NCI-H446 treated with DMSO at 0.1 percent for 48 hours (cell line): ENCODE data around the gene P2RY8.
"Not testable (repeated sequence)": the region's sequence is repeated elsewhere in the genome, so short reads cannot be mapped to it uniquely, and the experiment has no call there.

ENCODE experiments used
- DNase-seq: peaks from one replicate; lab custom pipeline; 2025; lab: John Stamatoyannopoulos, UW

Gene P2RY8

DNA sequence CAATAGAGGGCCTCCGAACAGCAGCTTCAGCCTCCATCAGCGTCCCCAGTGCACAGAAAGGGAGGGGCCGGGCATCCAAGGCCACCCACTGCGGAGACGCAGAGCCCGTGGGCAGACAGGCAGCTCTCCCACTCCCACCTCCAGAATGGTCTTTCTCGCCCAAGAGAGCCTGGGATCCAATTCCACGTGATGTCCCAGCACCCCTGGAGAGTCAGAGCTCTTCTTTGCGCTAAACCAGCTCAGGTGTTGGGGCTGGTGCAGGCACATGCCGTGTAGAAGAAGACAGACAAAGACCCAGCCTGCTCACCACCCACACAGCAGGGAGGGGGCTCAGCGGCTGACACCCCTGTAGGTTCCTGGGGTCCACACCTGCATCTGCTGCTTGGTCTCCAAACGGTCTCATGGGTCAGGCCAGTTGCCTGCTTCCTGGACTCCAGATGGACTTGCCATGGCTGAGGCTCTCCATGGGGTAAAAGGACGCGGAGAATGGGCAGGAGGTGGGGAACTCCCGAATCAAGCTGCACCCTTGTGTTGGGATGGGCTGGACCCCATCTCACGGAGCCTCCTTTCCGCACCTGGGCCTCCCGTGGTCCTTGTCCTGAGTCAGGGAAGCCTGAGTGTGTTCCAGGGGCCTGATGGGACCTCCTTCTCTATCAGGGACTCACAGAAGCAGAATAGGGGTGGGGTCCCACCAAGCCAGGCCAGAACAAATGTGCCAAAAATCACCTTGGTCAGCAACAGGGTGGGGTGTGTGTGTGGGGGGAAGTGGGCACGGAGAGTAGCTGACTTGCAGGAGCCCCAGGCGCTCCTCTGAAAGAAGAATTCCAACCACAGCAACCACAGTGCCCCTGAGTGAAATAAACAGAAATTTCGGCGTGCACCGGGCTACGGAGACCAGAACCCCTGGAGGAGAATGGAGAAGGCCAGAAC, 72.7 kb downstream of the P2RY8 start:
- no peak for DNase-seq

DNA sequence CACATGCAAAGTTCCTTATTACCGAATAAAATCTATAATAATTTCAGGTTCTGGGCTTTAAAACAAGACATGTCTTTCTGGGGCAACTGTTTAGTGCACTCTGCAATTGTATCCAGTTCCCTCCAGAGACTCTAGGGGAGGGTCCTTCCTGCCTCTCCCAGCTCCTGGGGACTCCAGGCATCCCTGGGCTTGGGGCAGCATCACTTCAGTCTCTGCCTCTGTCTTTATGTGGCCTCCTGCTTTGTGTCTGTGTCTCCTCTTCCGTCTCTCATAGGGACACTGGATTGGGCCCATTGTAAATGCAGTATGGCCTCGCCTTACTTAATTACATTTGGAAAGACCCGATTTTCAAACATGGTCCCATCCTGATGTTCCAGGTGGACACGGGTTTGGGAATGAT, 73.4 kb downstream of the P2RY8 start:
- DNase-seq: no peak

DNA sequence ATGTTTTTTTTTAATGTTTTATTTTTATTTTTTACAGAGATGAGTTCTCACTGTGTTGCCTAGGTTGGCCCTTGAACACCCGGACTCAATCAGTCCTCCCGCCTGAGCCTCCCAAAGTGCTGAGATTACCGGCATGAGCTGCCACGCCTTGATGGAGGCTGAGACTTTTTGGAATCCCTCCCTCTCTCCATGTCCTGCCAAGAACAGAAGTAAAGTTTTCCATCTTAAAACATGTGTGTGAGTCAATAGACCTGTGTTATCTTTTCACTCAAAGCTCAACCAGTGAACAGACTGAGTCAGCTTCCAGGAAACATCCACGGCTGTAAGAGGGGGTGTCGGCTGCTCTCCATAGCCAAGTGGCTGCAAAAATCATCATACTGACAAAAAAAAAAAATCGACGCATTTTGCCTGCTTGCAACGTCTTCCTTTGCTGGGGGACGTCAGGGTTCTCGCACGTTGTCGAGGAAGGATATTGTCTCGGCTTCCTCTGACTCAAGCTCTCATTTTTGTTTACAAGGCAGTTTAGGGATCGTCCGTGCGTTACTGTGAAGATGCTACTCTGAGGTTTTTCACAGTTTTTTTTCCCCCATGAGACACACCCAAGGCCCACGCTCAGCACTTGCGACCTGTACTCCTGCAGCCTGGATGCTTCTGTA, 74.3 kb downstream of the P2RY8 start:
- DNase-seq: no peak

DNA sequence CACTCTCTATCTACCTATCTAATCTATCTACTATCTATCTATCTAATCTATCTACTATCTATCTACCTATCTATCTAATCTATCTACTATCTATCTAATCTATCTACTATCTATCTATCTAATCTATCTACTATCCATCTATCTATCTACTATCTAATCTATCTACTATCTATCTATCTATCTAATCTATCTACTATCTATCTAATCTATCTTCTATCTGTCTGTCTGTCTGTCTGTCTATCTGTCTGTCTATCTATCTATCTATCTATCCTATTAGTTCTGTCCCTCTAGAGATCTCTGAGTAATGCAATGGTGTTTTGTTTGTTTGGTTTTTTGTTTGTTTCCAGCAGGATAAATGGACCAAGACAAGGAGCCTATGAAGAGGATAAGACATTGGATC, 74.9 kb downstream of the P2RY8 start:
- DNase-seq: no peak

DNA sequence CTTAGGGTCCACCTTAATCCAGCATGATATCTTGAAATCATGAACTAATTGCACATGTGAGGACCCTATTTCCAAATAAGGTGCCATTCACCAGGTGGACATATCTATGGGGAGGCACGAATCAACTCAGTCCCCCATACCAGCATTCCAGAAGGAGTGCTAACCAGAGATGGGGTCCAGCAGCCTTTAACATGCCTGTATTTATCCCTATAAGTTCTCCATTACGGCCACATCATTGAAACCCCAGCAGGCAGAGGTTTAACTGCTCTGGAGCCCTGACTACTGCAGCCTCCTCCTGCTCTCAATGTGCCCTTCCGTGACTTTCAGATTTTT, 81.1 kb downstream of the P2RY8 start:
- no peak for DNase-seq

DNA sequence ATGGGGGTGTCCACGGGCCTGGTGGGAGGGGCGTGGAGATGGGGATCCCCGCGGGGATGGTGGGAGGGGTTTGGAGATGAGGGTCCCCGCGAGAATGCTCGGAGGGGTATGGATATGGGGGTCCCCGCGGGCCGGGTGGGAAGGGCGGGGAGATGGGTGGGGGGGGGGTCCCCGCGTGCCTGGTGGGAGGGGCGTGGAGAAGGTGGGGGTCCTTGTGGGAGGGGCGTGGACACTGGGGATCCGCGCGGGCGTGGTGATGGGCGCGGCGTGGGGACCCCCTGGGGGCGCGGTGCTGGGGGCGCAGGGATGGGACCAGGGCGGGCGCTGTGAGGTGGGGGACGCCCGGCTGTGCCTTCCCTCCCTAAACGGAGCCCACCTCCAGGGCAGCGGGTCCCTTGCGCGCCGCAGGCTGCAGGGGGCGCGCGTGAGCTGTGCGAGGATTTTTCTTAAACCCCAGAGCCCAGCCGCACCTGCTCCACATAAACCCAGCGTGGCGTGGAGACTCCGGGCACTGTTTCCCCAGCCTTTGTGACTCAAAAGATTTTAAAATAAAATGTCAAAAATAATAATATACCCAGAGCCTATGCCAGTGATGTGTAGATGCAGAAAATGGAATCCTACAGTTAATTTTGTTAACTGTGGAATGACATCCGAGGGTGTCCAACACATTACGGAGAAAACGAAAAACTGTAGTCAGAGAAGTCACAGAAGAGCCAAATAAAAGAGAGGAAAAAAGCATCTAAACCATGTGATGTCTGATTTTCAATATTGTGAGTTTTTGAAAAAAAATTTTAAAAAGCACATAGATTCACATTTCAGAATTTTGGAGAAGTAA, 82.8 kb downstream of the P2RY8 start:
- no peak for DNase-seq

DNA sequence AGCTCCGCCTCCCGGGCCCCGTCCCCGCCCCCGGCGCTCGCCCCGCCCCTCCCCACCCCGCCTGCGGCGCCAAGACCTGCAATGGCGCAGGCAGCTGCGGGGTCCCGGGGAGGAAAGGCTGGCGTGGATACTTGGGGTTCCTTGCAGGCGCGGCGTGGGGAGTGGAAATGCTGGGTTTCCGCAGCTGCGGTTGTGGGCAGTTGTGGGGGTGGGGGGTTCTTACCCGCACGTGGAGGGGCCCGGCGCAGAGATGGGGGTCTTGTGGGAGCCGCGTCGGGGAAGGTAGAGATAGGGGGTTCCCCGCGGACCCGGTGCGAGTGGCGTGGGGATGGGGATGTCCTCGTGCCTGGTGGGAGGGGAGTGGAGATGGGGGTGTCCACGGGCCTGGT, 83.6 kb downstream of the P2RY8 start:
- no peak for DNase-seq

DNA sequence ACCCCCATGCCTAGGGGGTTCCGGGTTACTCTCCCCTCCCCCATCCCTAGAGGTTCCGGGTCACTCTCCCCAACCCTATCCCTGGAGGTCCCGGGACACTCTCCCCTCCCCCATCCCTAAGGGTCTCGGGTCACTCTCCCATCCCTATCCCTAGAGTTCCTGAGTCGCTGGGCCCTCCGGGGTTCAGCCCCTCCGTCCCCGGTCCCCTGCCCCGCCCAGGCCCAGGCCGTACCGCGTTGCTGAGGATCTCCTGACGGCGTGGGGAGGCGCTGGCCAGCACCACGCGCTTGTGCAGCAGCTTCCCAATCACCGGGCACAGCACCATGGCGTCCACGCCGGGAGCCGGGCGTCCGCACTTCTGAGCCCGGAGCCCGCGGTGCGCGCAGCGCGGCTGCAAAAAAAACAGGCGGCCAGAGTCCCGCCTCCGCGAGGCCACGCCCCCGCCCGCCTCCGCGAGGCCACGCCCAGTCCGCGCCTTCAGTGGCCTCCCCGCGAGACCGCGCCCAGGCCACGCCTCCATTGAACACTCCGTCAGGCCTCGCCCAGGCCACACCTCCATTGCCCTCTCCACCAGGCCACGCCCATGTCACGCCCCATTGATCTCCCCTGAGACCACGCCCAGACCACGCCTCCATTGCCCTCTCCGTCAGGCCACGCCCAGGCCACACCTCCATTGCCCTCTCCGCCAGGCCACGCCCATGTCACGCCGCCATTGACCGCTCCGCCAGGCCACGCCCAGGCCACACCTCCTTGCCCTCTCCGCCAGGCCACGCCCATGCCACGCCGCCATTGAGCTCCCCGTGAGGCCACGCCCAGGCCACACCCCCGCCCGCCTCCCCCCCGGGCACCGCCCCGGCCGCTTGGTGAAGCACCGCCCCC, 84.2 kb downstream of the P2RY8 start, which contains the start of gene ASMTL:
Gene ASMTL (minus strand): TSS at position 394 of the 879 bp plus-strand sequence. CDS start 69 bp downstream, at position 325.
- no peak for DNase-seq

DNA sequence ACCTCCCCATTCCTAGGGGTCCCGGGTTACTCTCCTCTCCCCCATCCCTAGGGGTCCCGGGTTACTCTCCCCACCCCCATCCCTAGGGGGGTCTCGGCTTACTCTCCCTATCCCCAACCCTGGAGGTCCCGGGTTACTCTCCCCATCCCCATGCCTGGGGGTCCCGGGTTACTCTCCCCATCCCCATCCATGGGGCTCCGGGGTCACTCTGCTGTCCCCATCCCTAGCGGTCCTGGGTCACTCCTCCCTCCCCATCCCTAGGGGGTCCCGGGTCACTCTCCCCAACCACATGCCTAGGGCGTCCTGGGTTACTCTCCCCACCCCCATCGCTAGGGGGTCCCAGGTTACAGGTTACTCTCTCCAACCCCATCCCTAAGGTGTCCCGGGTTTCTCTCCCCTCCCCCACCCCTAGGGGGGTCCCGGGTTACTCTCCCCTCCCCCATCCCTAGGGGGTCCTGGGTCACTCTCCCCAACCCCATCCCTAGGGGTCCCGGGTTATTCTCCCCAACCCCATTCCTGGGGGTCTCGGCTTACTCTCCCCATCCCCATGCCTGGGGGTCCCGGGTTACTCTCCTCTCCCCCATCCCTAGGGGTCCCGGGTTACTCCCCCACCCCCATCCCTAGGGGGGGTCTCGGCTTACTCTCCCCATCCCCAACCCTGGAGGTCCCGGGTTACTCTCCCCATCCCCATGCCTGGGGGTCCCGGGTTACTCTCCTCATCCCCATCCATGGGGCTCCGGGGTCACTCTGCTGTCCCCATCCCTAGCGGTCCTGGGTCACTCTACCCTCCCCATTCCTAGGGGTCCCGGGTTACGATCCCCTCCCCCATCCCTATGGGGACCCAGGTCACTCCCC, 85.1 kb downstream of the P2RY8 start:
- DNase-seq: no peak

DNA sequence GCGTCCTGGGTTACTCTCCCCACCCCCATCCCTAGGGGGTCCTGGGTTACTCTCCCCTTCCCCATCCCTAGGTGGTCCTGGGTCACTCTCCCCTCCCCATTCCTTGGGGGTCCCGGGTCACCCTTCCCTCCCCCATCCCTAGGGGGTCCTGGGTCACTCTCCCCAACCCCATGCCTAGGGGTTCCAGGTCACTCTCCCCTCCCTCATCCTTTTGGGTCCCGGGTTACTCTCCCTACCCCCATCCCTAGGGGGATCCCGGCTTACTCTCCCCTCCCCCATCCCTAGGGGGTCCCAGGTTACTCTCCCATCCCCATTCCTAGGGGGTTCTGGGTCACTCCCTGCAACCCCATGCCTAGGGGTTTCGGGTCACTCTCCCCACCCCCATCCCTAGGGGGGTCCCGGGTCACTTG, 85.7 kb downstream of the P2RY8 start:
- no peak for DNase-seq

DNA sequence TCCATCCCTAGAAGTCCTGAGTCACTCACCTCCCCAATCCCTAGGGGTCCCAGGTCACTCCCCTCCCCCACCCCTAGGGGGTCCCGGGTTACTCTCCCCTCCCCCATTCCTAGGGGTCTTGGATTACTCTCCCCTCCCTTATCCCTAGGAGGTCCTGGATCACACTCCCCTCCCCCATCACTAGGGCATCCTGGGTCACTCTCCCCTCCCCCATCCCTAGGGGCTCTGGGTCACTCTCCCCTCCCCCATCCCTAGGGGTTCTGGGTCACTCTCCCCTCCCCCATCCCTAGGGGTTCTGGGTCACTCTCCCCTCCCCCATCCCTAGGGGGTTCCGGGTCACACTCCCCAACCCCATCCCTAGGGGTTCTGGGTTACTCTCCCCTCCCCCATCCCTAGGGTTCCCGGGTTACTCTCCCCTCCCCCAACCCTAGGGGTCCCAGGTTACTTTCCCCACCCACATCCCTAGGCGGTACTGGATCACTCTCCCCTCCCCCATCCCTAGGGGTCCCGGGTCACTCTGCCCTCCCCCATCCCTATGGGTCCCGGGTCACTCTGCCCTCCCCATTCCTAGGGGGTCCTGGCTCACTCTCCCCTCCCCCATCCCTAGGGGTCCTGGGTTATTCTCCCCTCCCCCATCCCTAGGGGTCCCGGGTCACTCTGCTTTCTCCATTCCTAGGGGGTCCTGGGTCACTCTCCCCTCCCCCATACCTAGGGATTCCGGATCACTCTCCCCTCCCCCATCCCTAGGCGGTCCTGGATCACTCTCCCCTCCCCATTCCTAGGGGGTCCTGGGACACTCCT, 86.4 kb downstream of the P2RY8 start:
- DNase-seq: no peak

DNA sequence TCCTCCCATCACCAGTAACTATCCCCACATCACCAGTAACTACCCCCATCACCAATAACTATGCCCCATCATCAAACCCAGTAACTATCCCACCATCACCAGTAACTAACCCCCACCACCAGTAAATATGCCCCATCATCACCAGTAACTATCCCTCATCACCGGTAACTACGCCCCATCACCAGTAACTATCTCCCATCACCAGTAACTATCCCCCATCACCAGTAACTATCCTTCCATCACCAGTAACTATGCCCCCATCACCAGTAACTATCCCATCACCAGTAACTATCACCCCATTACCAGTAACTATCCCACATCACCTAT, 87.2 kb downstream of the P2RY8 start:
- no peak for DNase-seq

DNA sequence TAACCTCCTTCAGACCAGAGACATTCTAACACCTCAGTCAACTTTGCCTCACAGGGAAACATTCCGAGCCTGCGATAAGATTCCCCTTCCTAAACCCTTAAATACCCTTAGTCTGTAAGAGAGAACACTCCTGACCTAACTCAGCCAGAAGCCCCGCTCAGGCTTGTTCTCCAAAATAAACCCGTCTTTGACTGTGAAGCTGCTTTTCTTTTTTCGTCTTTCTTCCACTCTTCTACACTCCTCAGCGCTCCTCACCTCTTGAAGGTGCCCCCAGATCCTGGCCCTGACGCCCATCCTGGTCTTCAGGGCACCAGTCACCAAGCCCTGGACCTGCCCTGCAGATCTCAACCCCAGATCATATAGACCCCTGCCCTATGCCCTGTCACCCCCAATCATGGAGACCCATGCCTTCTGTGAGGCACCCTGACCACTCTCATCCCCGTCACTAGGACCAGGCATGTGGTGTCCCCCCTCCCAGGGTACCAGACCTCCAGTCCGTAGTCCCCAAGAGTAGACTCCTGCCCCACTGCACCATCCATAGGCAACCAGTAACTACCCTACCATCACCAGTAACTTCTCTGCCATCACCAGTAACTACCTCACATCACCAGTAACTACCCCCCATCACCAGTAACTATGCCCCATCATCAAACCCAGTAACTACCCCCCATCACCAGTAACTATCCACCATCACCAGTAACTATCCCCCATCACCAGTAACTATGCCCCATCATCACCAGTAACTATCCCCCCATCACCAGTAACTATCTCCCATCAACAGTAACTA, 87.8 kb downstream of the P2RY8 start:
- no peak for DNase-seq

DNA sequence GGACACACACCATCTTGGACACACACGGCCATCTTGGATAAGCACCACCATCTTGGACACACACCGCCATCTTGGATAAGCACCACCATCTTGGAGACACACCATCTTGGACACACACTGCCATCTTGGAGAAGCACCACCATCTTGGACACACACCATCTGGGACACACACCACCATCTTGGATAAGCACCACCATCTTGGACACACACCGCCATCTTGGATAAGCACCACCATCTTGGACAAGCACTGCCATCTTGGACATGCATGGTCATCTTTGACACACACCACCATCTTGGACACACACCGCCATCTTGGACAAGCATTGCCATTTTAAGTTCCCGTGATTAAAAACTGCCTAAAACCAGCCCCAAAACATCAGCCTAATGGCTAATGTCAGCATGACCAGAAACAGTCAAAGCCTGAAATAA, 88.4 kb downstream of the P2RY8 start:
- not testable (repeated sequence) for DNase-seq

DNA sequence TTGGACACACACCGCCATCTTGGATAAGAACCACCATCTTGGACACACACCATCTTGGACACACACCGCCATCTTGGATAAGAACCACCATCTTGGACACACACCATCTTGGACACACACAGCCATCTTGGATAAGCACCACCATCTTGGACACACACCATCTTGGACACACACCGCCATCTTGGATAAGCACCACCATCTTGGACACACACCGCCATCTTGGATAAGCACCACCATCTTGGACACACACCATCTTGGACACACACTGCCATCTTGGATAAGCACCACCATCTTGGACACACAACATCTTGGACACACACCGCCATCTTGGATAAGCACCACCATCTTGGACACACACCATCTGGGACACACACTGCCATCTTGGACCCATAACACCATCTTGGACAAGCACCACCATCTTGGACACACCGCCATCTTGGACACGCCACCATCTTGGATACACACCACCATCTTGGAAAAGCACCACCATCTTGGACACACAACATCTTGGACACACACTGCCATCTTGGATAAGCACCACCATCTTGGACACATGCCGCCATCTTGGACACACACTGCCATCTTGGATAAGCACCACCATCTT, 88.9 kb downstream of the P2RY8 start:
- DNase-seq: not testable (repeated sequence)

DNA sequence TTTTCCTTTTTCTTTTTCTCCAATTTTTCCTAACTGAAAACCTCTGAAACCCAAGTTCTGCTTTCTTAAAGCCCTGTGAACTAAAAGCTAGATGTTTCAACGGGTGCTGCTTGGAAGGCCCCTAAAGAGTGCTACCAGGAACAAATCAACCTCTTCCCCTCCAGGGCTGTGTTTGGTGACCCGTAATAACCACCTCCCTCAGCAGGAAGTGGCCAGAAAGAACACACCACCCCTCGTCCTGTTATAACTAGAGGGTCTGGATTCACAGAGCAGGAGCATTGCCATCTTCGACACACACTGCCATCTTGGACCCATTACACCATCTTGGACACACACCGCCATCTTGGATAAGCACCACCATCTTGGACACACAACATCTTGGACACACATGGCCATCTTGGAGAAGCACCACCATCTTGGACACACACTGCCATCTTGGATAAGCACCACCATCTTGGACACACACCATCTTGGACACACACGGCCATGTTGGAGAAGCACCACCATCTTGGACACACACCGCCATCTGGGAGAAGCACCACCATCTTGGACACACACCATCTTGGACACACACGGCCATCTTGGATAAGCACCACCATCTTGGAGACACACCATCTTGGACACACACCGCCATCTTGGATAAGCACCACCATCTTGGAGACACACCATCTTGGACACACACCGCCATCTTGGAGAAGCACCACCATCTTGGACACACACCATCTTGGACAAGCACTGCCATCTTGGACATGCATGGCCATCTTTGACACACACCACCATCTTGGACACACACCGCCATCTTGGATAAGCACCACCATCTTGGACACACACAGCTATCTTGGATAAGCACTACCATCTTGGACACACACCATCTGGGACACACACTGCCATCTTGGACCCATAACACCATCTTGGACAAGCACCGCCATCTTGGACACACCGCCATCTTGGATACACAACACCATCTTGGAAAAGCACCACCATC, 89.7 kb downstream of the P2RY8 start:
- DNase-seq: not testable (repeated sequence)
